ENCODE measurements around the gene ARHGAP30. TPM values are rescaled to one million over a fixed set of nuclear protein-coding genes. Genes with fewer than 3 reads are reported as not detected.

The ARHGAP30 gene
- total and polyA plus RNA-seq, 2 of the 4 experiments (the other 2 are of a cell fraction), result 0.02 TPM; not detected in 1

- Histone ChIP-seq H3K36me3 (ENCODE audit: control insufficient read depth, insufficient read depth, low read length) (no peaks in the 10 kb centered on the region), H2AK9ac (replicated peaks; ENCODE audit: low read depth, low read length, poor library complexity) (no peak overlapping the region), H3K9me1 (ENCODE audit: insufficient read depth, low read length) (no peaks in the 10 kb centered on the region), H3K27me3 (ENCODE audit: control insufficient read depth, insufficient read depth, low read length) (no peaks in the 10 kb centered on the region), H2BK15ac (ENCODE audit: low read depth, low read length) (no peak overlapping the region), H4K20me1 (ENCODE audit: insufficient read depth, low read length) (no peaks in the 10 kb centered on the region), H3K4me3 (ENCODE audit: insufficient read depth, low read depth, low read length) (no peak overlapping the region), H4K8ac (ENCODE audit: low read depth in 2 of 2, low read length in 2 of 2) (no peak overlapping the region), H3K4me1 (ENCODE audit: control insufficient read depth, insufficient read depth, low read length) (no peaks in the 10 kb centered on the region), H4K5ac (ENCODE audit: low read depth, low read length) (no peak overlapping the region), H3K27ac (ENCODE audit: insufficient read depth, low read length) (no peak overlapping the region), H3K23ac (ENCODE audit: low read depth, low read length) (no peak overlapping the region), H4K91ac (ENCODE audit: insufficient read depth, low read depth, low read length) (no peak overlapping the region), H3K4me2 (ENCODE audit: low read depth, low read length) (no peak overlapping the region), H3K18ac (ENCODE audit: low read depth, low read length) (no peak overlapping the region), H3K79me1 (ENCODE audit: low read depth in 1 of 2, low read length in 2 of 2) (no peaks in the 10 kb centered on the region), H2BK5ac (ENCODE audit: low read depth, low read length, poor library complexity, severe bottlenecking) (no peak overlapping the region), H3K56ac (ENCODE audit: extremely low read depth, insufficient read depth, low read length) (no peak overlapping the region), H2BK20ac (ENCODE audit: low read depth, low read length) (no peak overlapping the region), H2AK5ac (ENCODE audit: low read depth, low read length) (no peak overlapping the region), H3K9ac (ENCODE audit: low read depth, low read length) (no peak overlapping the region), H2BK120ac (ENCODE audit: low read depth, low read length) (no peak overlapping the region), H3K14ac (replicated peaks; ENCODE audit: low read depth, low read length) (no peak overlapping the region), H3K4ac (ENCODE audit: low read depth, low read length) (no peak overlapping the region), H3K9me3 (ENCODE audit: control insufficient read depth, insufficient read depth, low read length) (no peaks in the 10 kb centered on the region), H2AFZ (replicated peaks; ENCODE audit: low read length, poor library complexity) (no peak overlapping the region)
- ATAC-seq (ENCODE audit: low read depth), result no peak
- ChIA-PET CTCF (interaction anchor here (0.6 kb wide), 1 partner anchor 230 kb away, joined by 3 read pairs; no protein-coding TSS in a partner anchor), POLR2A (ENCODE audit: unreplicated experiment) (no interaction called here)
- no CpG with 5 or more reads among the region's 1 CpG for WGBS, 2 experiments (ENCODE audit: extremely low coverage in 2 of 2, insufficient read length in 1 of 2)
- DNase-seq, result no peak
- intact Hi-C loops (cut with micrococcal nuclease), result no loop called here
- TF ChIP-seq MXI1 (IDR thresholded peaks at IDR 0.05; ENCODE audit: borderline replicate concordance, low read depth, low read length) (no peak), CHD1 (IDR thresholded peaks at IDR 0.05; ENCODE audit: low read depth, low read length) (no peak), SMC3 (IDR thresholded peaks at IDR 0.05; ENCODE audit: low read depth, low read length) (no peak), RAD21 (IDR thresholded peaks at IDR 0.05; ENCODE audit: low read length) (no peak), MAFK (IDR thresholded peaks at IDR 0.05; ENCODE audit: low read depth, low read length) (no peak), CTCF (conservative IDR thresholded peaks at IDR 0.05; ENCODE audit: low read depth, low read length) (no peak), RFX5 (IDR thresholded peaks at IDR 0.05; ENCODE audit: low read depth, low read length) (no peak), NFE2L2 (IDR thresholded peaks at IDR 0.05; ENCODE audit: low read depth, low read length) (no peak), CEBPB (IDR thresholded peaks at IDR 0.05; ENCODE audit: low read depth, low read length) (no peak), USF2 (IDR thresholded peaks at IDR 0.05; ENCODE audit: low read depth, low read length) (no peak), ELK1 (IDR thresholded peaks at IDR 0.05; ENCODE audit: borderline replicate concordance, low read depth, low read length) (no peak), BHLHE40 (IDR thresholded peaks at IDR 0.05; ENCODE audit: low read depth, low read length) (no peak), MAZ (IDR thresholded peaks at IDR 0.05; ENCODE audit: borderline replicate concordance, low read depth, low read length) (no peak), FOS (IDR thresholded peaks at IDR 0.05; ENCODE audit: low read depth, low read length) (no peak), RCOR1 (IDR thresholded peaks at IDR 0.05; ENCODE audit: insufficient replicate concordance, low read length) (no peak), POLR2A (IDR thresholded peaks at IDR 0.05; ENCODE audit: low read depth, low read length) (no peak)
- dilution Hi-C loops (cut with HindIII; ENCODE audit: low sequenced_read_pairs, unreplicated experiment), result no loop called here
- no TSS peak for BruUV-seq (replicated peaks)
- in situ Hi-C loops (cut with MboI; ENCODE audit: low sequenced_read_pairs), result no loop called here
Measured at GRCh38 chr1:161032409-161032808, 37.3 kb downstream of the ARHGAP30 start.

All from IMR-90 (cell line).